ENCODE measurements around the gene P2RY11. TPM values are rescaled to one million over a fixed set of nuclear protein-coding genes. Genes with fewer than 3 reads are reported as not detected.

The P2RY11 gene, protein sequence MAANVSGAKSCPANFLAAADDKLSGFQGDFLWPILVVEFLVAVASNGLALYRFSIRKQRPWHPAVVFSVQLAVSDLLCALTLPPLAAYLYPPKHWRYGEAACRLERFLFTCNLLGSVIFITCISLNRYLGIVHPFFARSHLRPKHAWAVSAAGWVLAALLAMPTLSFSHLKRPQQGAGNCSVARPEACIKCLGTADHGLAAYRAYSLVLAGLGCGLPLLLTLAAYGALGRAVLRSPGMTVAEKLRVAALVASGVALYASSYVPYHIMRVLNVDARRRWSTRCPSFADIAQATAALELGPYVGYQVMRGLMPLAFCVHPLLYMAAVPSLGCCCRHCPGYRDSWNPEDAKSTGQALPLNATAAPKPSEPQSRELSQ
- 1 to 10 TPM; 3.2 to 4.1 TPM for total RNA-seq
- polyA plus RNA-seq: 1 to 10 TPM in 1 of 2 donors, under 1 TPM in 1; 0.68 to 5.3 TPM

DNA sequence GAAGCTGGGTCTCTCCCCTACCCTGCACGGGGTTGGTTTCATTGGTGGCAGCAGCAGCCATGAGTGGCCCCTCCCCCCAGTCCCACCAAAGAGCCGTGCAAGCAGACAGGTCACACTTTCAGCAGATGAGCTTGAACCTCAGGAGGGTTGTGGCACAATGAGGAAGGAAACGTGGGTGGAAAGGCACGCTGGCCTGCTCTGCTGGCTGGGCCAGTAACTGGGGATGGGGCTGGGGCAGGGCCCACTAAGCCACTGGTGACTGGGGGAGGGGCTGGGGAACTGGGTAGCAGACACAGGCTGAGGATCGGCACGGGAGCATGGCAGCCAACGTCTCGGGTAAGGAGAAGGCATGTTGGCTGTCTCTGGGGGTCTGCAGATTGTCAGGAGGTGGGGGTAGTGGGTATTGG lies at the start of gene P2RY11:
Gene P2RY11, plus strand, starts transcription at position 289 of the 407 bp plus-strand sequence. Its CDS starts 29 bp downstream, at position 318.
- Histone ChIP-seq H3K27ac (ENCODE audit: low read depth in 1 of 2, low read length in 2 of 2) (peak within 1 kb of the TSS in 1 of 2 donors; percentile 40), H3K36me3 (ENCODE audit: control insufficient read depth in 4 of 4, insufficient read depth in 3 of 4, low read depth in 1 of 4, low read length in 3 of 4) (peaks cover 17 to 59% (median 31%) of the 10 kb centered on the region in 4 donors), H3K27me3 (ENCODE audit: control insufficient read depth in 4 of 4, insufficient read depth in 4 of 4, low read length in 3 of 4) (no peaks in the 10 kb centered on the region), H3K4me3 (ENCODE audit: low read depth in 1 of 3, low read length in 3 of 3) (no peak within 1 kb of the TSS), H3K4me1 (ENCODE audit: control insufficient read depth in 4 of 4, insufficient read depth in 4 of 4, low read length in 3 of 4) (peaks cover 0 to 15% (median 9%) of the 10 kb centered on the region in 4 donors), H3K9ac (ENCODE audit: low read depth in 1 of 2, low read length in 2 of 2) (no peak within 1 kb of the TSS), H3K9me3 (ENCODE audit: control insufficient read depth in 4 of 4, low read length in 3 of 4) (no peaks in the 10 kb centered on the region)
- no peak for DNase-seq (ENCODE audit: low spot score)
- TF ChIP-seq CTCF (IDR thresholded peaks at IDR 0.05; ENCODE audit: low read depth, low read length, missing input control) (no peak), RXRA (IDR thresholded peaks at IDR 0.05) (no peak), GABPA (IDR thresholded peaks at IDR 0.05 in 1 of 2, conservative IDR thresholded peaks at IDR 0.05 in 1 of 2) (no peak), JUND (IDR thresholded peaks at IDR 0.05) (no peak), HNF4G (IDR thresholded peaks at IDR 0.05) (no peak), FOXA1 (IDR thresholded peaks at IDR 0.05) (no peak), FOXA2 (IDR thresholded peaks at IDR 0.05) (no peak), NR2F2 (IDR thresholded peaks at IDR 0.05) (no peak), TAF1 (conservative IDR thresholded peaks at IDR 0.05) (no peak), YY1 (IDR thresholded peaks at IDR 0.05) (no peak)
- TF ChIP-seq, protein P1, sequence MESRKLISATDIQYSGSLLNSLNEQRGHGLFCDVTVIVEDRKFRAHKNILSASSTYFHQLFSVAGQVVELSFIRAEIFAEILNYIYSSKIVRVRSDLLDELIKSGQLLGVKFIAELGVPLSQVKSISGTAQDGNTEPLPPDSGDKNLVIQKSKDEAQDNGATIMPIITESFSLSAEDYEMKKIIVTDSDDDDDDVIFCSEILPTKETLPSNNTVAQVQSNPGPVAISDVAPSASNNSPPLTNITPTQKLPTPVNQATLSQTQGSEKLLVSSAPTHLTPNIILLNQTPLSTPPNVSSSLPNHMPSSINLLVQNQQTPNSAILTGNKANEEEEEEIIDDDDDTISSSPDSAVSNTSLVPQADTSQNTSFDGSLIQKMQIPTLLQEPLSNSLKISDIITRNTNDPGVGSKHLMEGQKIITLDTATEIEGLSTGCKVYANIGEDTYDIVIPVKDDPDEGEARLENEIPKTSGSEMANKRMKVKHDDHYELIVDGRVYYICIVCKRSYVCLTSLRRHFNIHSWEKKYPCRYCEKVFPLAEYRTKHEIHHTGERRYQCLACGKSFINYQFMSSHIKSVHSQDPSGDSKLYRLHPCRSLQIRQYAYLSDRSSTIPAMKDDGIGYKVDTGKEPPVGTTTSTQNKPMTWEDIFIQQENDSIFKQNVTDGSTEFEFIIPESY (IDR thresholded peaks at IDR 0.05): no peak
- 73% methylated on average over 8 of the region's 8 CpGs for WGBS

- WGBS: 57% methylated on average over 21 of the region's 21 CpGs
- H3K36me3 ChIP-seq (ENCODE audit: control insufficient read depth in 4 of 4, insufficient read depth in 3 of 4, low read depth in 1 of 4, low read length in 3 of 4): peaks cover 0 to 28% (median 25%) of the 10 kb centered on the region in 4 donors
- H3K9me3 ChIP-seq (ENCODE audit: control insufficient read depth in 4 of 4, low read length in 3 of 4): no peaks in the 10 kb centered on the region
- no peaks in the 10 kb centered on the region for H3K4me1 ChIP-seq (ENCODE audit: control insufficient read depth in 4 of 4, insufficient read depth in 4 of 4, low read length in 3 of 4)
- no peak for TF ChIP-seq FOXA1 (IDR thresholded peaks at IDR 0.05)
- TF ChIP-seq YY1 (IDR thresholded peaks at IDR 0.05): no peak
- TF ChIP-seq, protein P2, sequence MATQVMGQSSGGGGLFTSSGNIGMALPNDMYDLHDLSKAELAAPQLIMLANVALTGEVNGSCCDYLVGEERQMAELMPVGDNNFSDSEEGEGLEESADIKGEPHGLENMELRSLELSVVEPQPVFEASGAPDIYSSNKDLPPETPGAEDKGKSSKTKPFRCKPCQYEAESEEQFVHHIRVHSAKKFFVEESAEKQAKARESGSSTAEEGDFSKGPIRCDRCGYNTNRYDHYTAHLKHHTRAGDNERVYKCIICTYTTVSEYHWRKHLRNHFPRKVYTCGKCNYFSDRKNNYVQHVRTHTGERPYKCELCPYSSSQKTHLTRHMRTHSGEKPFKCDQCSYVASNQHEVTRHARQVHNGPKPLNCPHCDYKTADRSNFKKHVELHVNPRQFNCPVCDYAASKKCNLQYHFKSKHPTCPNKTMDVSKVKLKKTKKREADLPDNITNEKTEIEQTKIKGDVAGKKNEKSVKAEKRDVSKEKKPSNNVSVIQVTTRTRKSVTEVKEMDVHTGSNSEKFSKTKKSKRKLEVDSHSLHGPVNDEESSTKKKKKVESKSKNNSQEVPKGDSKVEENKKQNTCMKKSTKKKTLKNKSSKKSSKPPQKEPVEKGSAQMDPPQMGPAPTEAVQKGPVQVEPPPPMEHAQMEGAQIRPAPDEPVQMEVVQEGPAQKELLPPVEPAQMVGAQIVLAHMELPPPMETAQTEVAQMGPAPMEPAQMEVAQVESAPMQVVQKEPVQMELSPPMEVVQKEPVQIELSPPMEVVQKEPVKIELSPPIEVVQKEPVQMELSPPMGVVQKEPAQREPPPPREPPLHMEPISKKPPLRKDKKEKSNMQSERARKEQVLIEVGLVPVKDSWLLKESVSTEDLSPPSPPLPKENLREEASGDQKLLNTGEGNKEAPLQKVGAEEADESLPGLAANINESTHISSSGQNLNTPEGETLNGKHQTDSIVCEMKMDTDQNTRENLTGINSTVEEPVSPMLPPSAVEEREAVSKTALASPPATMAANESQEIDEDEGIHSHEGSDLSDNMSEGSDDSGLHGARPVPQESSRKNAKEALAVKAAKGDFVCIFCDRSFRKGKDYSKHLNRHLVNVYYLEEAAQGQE (IDR thresholded peaks at IDR 0.05): peak; percentile 90
- no peak for TF ChIP-seq HNF4A (conservative IDR thresholded peaks at IDR 0.05)
- TF ChIP-seq, protein P1 (IDR thresholded peaks at IDR 0.05): no peak
- H3K4me3 ChIP-seq (ENCODE audit: low read depth in 1 of 3, low read length in 3 of 3): no peak overlapping the region
- no peak for DNase-seq (ENCODE audit: low spot score)
- no peaks in the 10 kb centered on the region for H3K27me3 ChIP-seq (ENCODE audit: control insufficient read depth in 4 of 4, insufficient read depth in 4 of 4, low read length in 3 of 4)
- H3K9ac ChIP-seq (ENCODE audit: low read depth in 1 of 2, low read length in 2 of 2): no peak overlapping the region
- H3K27ac ChIP-seq (ENCODE audit: low read depth in 1 of 2, low read length in 2 of 2): no peak overlapping the region
Observed at GRCh38 chr19:10061717-10062310, 49.7 kb upstream of the P2RY11 start.

All from liver (tissue), 9 donors.